Chondrocyte (in vitro differentiated cells): Measurements from ENCODE around the gene PXMP2. TPM values are rescaled to one million over a fixed set of nuclear protein-coding genes. Genes with fewer than 3 reads are reported as not detected.
"Not testable (repeated sequence)": the region's sequence is repeated elsewhere in the genome, so short reads cannot be mapped to it uniquely, and the experiment has no call there.

Experiments
- DNase-seq: peaks from one replicate; pipeline ENCODE4 v3.0.0; 2021; ENCODE audit warnings: mixed read lengths, low spot score
- H3K27ac Mint-ChIP-seq: one replicate; pipeline ENCODE4 v1.8.0; 2021; ENCODE audit warnings: mild to moderate bottlenecking, moderate library complexity, mixed read lengths; ENCODE audit not compliant: unreplicated experiment
- H3K27me3 Mint-ChIP-seq: 2 replicates; pipeline ENCODE4 v1.8.0; 2021; ENCODE audit warnings: low read depth, mixed read lengths
- H3K36me3 Mint-ChIP-seq: 2 replicates; pipeline ENCODE4 v1.8.0; 2021; ENCODE audit warnings: low read depth, mixed read lengths
- H3K4me1 Mint-ChIP-seq: 2 replicates; pipeline ENCODE4 v1.8.0; 2021; ENCODE audit warnings: low read depth, mild to moderate bottlenecking, mixed read lengths
- H3K4me3 Mint-ChIP-seq: one replicate; pipeline ENCODE4 v1.8.0; 2021; ENCODE audit warnings: mild to moderate bottlenecking, moderate library complexity, mixed read lengths; ENCODE audit not compliant: unreplicated experiment
- H3K9me3 Mint-ChIP-seq: 2 replicates; pipeline ENCODE4 v1.8.0; 2021; ENCODE audit warnings: low read depth, mixed read lengths
- total RNA-seq: library from RNA; stranded (reverse); gene quantifications from 3 replicates; pipeline ENCODE4 v1.2.1, GENCODE V29; 2021
- TF ChIP-seq, protein P1 (sequence below): fragments of 200-600 bp; sonication (generic); IDR thresholded peaks from 2 replicates; pipeline ENCODE4 v1.5.0; 2021; ENCODE audit warnings: antibody characterized with exemption, mild to moderate bottlenecking, moderate library complexity

PXMP2 gene
- total RNA-seq, 1 donor from 2014 or later = 19.0 TPM

DNA sequence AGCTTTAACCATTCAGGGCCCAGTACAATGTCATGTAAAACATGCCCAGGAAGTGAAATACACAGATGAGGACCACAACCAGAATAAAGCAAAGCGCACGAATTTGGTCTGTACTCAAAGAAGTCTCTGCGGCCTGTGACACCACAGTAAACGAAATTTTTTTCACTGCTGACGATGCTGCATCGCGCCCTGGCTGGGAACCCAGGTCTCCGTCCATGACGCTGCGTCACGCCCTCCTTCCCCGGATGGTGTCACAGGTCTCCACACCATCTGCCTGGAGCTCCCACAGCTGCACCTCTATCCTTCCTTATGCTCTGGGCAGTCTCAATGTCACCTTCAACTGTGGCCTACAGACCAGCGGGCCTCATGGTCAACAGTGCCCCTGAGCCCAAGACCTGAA is 56.4 kb downstream of the PXMP2 start:
- no peak for DNase-seq
- Mint-ChIP-seq H3K4me1 (no peaks in the 10 kb centered on the region), H3K27me3 (no peaks in the 10 kb centered on the region), H3K9me3 (no peaks in the 10 kb centered on the region), H3K36me3 (peaks cover 49% of the 10 kb centered on the region), H3K4me3 (no peak overlapping the region), H3K27ac (no peak overlapping the region)
- TF ChIP-seq, protein P1, sequence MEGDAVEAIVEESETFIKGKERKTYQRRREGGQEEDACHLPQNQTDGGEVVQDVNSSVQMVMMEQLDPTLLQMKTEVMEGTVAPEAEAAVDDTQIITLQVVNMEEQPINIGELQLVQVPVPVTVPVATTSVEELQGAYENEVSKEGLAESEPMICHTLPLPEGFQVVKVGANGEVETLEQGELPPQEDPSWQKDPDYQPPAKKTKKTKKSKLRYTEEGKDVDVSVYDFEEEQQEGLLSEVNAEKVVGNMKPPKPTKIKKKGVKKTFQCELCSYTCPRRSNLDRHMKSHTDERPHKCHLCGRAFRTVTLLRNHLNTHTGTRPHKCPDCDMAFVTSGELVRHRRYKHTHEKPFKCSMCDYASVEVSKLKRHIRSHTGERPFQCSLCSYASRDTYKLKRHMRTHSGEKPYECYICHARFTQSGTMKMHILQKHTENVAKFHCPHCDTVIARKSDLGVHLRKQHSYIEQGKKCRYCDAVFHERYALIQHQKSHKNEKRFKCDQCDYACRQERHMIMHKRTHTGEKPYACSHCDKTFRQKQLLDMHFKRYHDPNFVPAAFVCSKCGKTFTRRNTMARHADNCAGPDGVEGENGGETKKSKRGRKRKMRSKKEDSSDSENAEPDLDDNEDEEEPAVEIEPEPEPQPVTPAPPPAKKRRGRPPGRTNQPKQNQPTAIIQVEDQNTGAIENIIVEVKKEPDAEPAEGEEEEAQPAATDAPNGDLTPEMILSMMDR = no peak

DNA sequence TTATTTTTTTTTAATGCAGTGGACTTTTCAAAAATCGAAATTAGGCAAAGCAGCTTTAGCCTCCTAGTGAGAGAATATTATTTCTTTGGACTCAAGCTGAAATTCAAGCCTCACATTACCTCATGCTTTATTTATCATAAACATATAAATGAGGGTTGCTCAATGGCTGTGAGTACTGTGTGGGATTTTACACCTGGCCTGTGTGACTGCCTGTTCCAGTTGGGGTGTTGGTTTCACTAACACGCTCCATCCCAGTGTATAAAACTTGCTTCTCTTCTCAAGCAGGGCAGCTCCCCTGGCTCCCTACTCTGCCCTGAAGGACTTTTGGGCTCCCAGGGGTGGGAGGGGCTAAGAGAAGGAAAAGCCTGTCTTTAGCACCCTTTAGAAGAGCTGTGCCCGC is 59.2 kb downstream of the PXMP2 start:
- no peaks in the 10 kb centered on the region for H3K9me3 Mint-ChIP-seq
- H3K36me3 Mint-ChIP-seq = peaks cover 37% of the 10 kb centered on the region
- no peaks in the 10 kb centered on the region for H3K27me3 Mint-ChIP-seq
- TF ChIP-seq, protein P1 = no peak
- no peak for DNase-seq
- H3K4me3 Mint-ChIP-seq = no peak overlapping the region
- no peaks in the 10 kb centered on the region for H3K4me1 Mint-ChIP-seq
- no peak overlapping the region for H3K27ac Mint-ChIP-seq

DNA sequence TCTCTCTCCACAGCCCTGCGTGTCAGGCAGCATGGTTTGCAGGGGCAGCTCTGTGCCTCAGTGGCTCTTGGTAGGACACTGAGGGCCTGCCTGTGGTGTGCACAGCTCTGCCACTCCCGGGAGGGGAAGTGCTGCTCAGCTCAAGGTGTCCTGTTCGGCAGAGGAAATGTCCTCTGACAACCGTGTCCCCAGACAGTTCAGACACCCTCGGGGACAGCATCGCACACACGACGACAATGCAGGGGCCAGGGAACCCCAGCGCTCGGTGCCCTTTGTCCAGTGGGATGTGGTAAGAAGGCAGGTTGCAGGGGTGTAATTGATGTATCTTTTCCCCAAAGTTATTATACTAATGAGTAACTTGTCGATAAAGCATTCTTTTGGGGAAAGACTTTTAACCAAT is 60.0 kb downstream of the PXMP2 start:
- H3K4me3 Mint-ChIP-seq = no peak overlapping the region
- TF ChIP-seq, protein P1 = no peak
- H3K4me1 Mint-ChIP-seq = no peaks in the 10 kb centered on the region
- peaks cover 36% of the 10 kb centered on the region for H3K36me3 Mint-ChIP-seq
- H3K27me3 Mint-ChIP-seq = no peaks in the 10 kb centered on the region
- no peaks in the 10 kb centered on the region for H3K9me3 Mint-ChIP-seq
- no peak for DNase-seq
- peak overlapping the region; percentile 27 for H3K27ac Mint-ChIP-seq

DNA sequence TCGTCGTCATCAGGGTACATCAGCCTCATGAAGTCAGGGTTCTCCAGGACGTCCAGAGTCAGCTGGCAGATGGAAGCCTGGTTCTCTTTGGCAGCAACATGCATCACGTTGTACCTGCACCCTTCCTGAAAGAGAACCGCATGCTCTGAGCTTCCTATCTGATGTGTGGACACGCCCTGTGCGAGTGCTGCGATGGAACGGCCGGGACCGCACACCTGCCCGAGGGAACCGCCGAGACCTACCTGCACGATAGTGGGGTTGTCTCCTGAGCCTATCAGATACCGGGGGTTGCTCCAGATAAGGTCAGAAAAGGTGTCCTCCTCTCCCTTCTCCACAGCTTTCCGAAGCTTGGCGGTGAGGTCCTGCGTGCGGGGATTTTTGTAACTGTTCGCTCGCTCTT is 60.5 kb downstream of the PXMP2 start:
- TF ChIP-seq, protein P1 = no peak
- Mint-ChIP-seq H3K4me1 (no peaks in the 10 kb centered on the region), H3K27me3 (no peaks in the 10 kb centered on the region), H3K27ac (peak overlapping the region; percentile 27), H3K36me3 (peaks cover 30% of the 10 kb centered on the region), H3K4me3 (no peak overlapping the region), H3K9me3 (no peaks in the 10 kb centered on the region)
- DNase-seq = no peak

DNA sequence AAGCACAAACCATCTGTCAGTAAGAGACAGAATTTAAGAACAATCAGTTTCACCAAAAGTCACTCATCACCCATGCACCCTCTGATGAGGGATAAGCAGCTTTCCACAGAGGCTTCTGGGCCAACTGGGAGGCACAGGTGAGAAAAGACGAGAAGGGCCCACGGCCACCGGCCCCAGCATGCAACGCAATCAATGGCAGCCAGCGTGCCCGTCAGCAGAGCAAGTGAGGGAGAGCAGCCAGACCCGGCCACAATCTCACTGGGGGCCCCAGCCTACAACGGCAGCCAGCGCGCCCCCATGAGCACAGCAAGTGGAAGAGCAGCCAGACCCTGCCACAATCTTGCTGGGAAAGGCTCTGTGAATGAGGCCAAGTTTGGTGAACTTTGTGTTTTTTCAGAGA is 60.9 kb downstream of the PXMP2 start:
- H3K36me3 Mint-ChIP-seq = peaks cover 30% of the 10 kb centered on the region
- TF ChIP-seq, protein P1 = no peak
- no peak overlapping the region for H3K27ac Mint-ChIP-seq
- no peaks in the 10 kb centered on the region for H3K9me3 Mint-ChIP-seq
- H3K4me3 Mint-ChIP-seq = no peak overlapping the region
- H3K27me3 Mint-ChIP-seq = no peaks in the 10 kb centered on the region
- H3K4me1 Mint-ChIP-seq = no peaks in the 10 kb centered on the region
- no peak for DNase-seq

DNA sequence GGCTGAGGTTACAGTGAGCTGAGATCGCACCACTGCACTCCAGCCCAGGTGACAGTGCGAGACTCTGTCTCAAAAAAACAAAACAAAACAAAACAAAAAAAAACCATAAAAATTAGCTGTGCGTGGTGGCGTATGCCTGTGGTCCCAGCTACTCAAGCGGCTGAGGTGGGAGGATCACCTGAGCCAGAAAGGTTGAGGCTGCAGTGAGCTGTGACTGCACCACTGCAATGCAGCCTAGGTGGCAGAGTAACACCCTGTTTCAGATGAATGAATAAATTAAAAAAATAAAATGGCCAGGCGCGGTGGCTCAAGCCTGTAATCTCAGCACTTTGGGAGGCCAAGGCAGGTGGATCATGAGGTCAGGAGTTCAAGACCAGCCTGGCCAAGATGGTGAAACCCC is 66.3 kb downstream of the PXMP2 start:
- H3K27ac Mint-ChIP-seq, H3K9me3 Mint-ChIP-seq, H3K4me3 Mint-ChIP-seq, H3K27me3 Mint-ChIP-seq, DNase-seq, H3K4me1 Mint-ChIP-seq: not testable (repeated sequence)
- peaks cover 17% of the 10 kb centered on the region for H3K36me3 Mint-ChIP-seq
